HEK293 (cell line): ENCODE measurements around the gene MARCHF3.
A peak's percentile ranks its signal among the peaks of the same experiment; 100 is the strongest.

Experiments used
- CTCF ChIA-PET: fragments of 350-600 bp; formaldehyde crosslinking; extraction: SDS; loops from one replicate; lab custom pipeline; 2021; ENCODE audit warnings: antibody characterized with exemption; lab: Yijun Ruan, JAX
- POLR2A ChIA-PET: fragments of 300-600 bp; formaldehyde crosslinking; extraction: SDS; loops from one replicate; lab custom pipeline; 2020; ENCODE audit warnings: antibody characterized with exemption, inconsistent platforms; lab: Yijun Ruan, JAX
- H3K27ac ChIP-seq: fragments of 200-500 bp; sonication (Bioruptor generic); 2 replicates; pipeline ENCODE4 v1.5.1; 2014; ENCODE audit warnings: low read depth, low read length, control low read depth, inconsistent platforms; ENCODE audit errors: extremely low read depth
- H3K36me3 ChIP-seq, 2 experiments: fragments of 200-500 bp in 1 of 2; sonication (Bioruptor generic) in 1 of 2; 1 replicate in 1 of 2; 2 replicates in 1 of 2; pipeline ENCODE4 v1.5.1; 2014 to 2017; ENCODE audit warnings: inconsistent platforms in 2 of 2, low read length in 2 of 2; ENCODE audit not compliant: control insufficient read depth in 2 of 2, insufficient read depth in 1 of 2
- H3K4me1 ChIP-seq: fragments of 200-500 bp; sonication (Bioruptor generic); 2 replicates; pipeline ENCODE4 v1.5.1; 2014; ENCODE audit warnings: mild to moderate bottlenecking, low read length, inconsistent platforms; ENCODE audit not compliant: control insufficient read depth, insufficient read depth
- H3K4me3 ChIP-seq: 2 replicates; pipeline ENCODE4 v1.5.1; 2011; ENCODE audit warnings: low read depth, mild to moderate bottlenecking, control low read depth, low read length, moderate library complexity
- H3K9me3 ChIP-seq: fragments of 200-500 bp; sonication (Bioruptor generic); 2 replicates; pipeline ENCODE4 v1.5.1; 2014; ENCODE audit warnings: low read depth, low read length, inconsistent platforms; ENCODE audit not compliant: control insufficient read depth, insufficient read depth
- KLF16 ChIP-seq: fragments of 450-650 bp; formaldehyde crosslinking; IDR thresholded peaks from 2 replicates; pipeline ENCODE4 v1.5.1; 2017; ENCODE audit warnings: missing biosample characterization, missing genetic modification characterization
- ZFP37 ChIP-seq: fragments of 450-650 bp; formaldehyde crosslinking; IDR thresholded peaks from 2 replicates; pipeline ENCODE4 v1.5.1; 2016; ENCODE audit warnings: missing biosample characterization, missing genetic modification characterization
- ZNF146 ChIP-seq: fragments of 450-650 bp; formaldehyde crosslinking; IDR thresholded peaks from 2 replicates; pipeline ENCODE4 v1.5.1; 2016; ENCODE audit warnings: missing biosample characterization, missing genetic modification characterization
- ZNF23 ChIP-seq: fragments of 450-650 bp; formaldehyde crosslinking; IDR thresholded peaks from 2 replicates; pipeline ENCODE4 v1.5.1; 2016; ENCODE audit warnings: missing biosample characterization, missing genetic modification characterization, borderline replicate concordance
- ZNF341 ChIP-seq: fragments of 450-650 bp; formaldehyde crosslinking; IDR thresholded peaks from 2 replicates; pipeline ENCODE4; 2016; ENCODE audit warnings: low read depth, missing biosample characterization, missing genetic modification characterization
- ZNF501 ChIP-seq: fragments of 450-650 bp; formaldehyde crosslinking; IDR thresholded peaks from 2 replicates; pipeline ENCODE4 v1.5.1; 2016; ENCODE audit warnings: missing biosample characterization, missing genetic modification characterization
- ZNF548 ChIP-seq: fragments of 450-650 bp; formaldehyde crosslinking; IDR thresholded peaks from 2 replicates; pipeline ENCODE4 v1.5.1; 2016; ENCODE audit warnings: missing biosample characterization, missing genetic modification characterization
- ZNF600 ChIP-seq: fragments of 450-650 bp; formaldehyde crosslinking; IDR thresholded peaks from 2 replicates; pipeline ENCODE4 v1.5.1; 2016; ENCODE audit warnings: missing biosample characterization, missing genetic modification characterization
- ZNF610 ChIP-seq: fragments of 450-650 bp; formaldehyde crosslinking; IDR thresholded peaks from 2 replicates; pipeline ENCODE4 v1.5.1; 2016; ENCODE audit warnings: missing biosample characterization, missing genetic modification characterization, borderline replicate concordance
- ZNF623 ChIP-seq: fragments of 450-650 bp; formaldehyde crosslinking; IDR thresholded peaks from 2 replicates; pipeline ENCODE4 v1.5.1; 2016; ENCODE audit warnings: missing biosample characterization, missing genetic modification characterization
- ZNF629 ChIP-seq: fragments of 450-650 bp; formaldehyde crosslinking; IDR thresholded peaks from 2 replicates; pipeline ENCODE4 v1.5.1; 2017; ENCODE audit warnings: missing biosample characterization, missing genetic modification characterization
- ZNF654 ChIP-seq: fragments of 450-650 bp; formaldehyde crosslinking; IDR thresholded peaks from 2 replicates; pipeline ENCODE4 v1.5.1; 2016; ENCODE audit warnings: low read depth, missing biosample characterization, missing genetic modification characterization
- TF ChIP-seq, protein P1 (sequence below): fragments of 450-650 bp; formaldehyde crosslinking; conservative IDR thresholded peaks from 2 replicates; pipeline ENCODE4 v1.5.1; 2016; ENCODE audit warnings: low read depth, missing biosample characterization, missing genetic modification characterization
- TF ChIP-seq, protein P2 (sequence below): fragments of 450-650 bp; formaldehyde crosslinking; IDR thresholded peaks from 2 replicates; pipeline ENCODE4 v1.5.1; 2016; ENCODE audit warnings: missing biosample characterization, missing genetic modification characterization, borderline replicate concordance
- TF ChIP-seq, protein P3 (sequence below): fragments of 450-650 bp; formaldehyde crosslinking; IDR thresholded peaks from 2 replicates; pipeline ENCODE4 v1.5.1; 2016; ENCODE audit warnings: missing biosample characterization, missing genetic modification characterization, low read depth
- TF ChIP-seq, protein P4 (sequence below): fragments of 450-650 bp; formaldehyde crosslinking; IDR thresholded peaks from 2 replicates; pipeline ENCODE4 v1.5.1; 2016; ENCODE audit warnings: missing biosample characterization, missing genetic modification characterization
- TF ChIP-seq, protein P5 (sequence below): fragments of 450-650 bp; formaldehyde crosslinking; IDR thresholded peaks from 2 replicates; pipeline ENCODE4 v1.5.1; 2016; ENCODE audit warnings: missing biosample characterization, missing genetic modification characterization
- TF ChIP-seq, protein P6 (sequence below): fragments of 450-650 bp; formaldehyde crosslinking; IDR thresholded peaks from 2 replicates; pipeline ENCODE4 v1.5.0; 2017; ENCODE audit warnings: missing biosample characterization, missing genetic modification characterization, borderline replicate concordance
- TF ChIP-seq, protein P7 (sequence below): fragments of 450-650 bp; formaldehyde crosslinking; IDR thresholded peaks from 2 replicates; pipeline ENCODE4 v1.5.1; 2016; ENCODE audit warnings: missing biosample characterization, missing genetic modification characterization

MARCHF3 gene

DNA sequence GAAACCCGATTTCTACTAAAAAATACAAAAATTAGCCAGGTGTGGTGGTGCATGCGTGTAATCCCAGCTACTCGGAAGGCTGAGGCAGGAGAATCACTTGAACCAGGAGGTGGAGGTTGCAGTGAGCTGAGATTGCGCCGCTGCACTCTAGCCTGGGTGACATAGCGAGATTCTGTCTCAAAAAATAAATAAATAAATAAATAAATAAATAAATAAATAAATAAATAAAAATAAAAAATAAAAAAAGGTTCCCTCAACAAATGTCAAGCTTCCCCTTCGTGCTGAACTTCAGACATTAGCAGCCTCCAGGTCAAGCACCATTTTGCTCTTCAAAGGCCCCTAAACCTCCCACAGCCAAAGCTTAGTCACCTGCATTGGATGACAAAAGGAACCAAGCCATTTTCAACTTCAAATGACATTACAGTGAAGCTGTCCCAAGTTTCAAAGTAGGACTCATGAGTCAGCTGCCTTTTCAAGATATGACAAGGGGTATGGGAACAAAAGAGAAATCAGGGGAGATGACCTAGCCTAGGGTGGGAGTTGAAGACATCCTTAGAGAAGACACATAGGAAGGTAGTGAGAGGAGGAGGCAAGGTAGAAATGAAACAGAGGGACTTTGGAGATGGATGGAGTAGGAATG lies 6.7 kb downstream of the MARCHF3 start (continued):
- TF ChIP-seq, protein P1, sequence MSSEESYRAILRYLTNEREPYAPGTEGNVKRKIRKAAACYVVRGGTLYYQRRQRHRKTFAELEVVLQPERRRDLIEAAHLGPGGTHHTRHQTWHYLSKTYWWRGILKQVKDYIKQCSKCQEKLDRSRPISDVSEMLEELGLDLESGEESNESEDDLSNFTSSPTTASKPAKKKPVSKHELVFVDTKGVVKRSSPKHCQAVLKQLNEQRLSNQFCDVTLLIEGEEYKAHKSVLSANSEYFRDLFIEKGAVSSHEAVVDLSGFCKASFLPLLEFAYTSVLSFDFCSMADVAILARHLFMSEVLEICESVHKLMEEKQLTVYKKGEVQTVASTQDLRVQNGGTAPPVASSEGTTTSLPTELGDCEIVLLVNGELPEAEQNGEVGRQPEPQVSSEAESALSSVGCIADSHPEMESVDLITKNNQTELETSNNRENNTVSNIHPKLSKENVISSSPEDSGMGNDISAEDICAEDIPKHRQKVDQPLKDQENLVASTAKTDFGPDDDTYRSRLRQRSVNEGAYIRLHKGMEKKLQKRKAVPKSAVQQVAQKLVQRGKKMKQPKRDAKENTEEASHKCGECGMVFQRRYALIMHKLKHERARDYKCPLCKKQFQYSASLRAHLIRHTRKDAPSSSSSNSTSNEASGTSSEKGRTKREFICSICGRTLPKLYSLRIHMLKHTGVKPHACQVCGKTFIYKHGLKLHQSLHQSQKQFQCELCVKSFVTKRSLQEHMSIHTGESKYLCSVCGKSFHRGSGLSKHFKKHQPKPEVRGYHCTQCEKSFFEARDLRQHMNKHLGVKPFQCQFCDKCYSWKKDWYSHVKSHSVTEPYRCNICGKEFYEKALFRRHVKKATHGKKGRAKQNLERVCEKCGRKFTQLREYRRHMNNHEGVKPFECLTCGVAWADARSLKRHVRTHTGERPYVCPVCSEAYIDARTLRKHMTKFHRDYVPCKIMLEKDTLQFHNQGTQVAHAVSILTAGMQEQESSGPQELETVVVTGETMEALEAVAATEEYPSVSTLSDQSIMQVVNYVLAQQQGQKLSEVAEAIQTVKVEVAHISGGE (tag by site-specific recombination) = peak; percentile 88
- TF ChIP-seq, protein P2, sequence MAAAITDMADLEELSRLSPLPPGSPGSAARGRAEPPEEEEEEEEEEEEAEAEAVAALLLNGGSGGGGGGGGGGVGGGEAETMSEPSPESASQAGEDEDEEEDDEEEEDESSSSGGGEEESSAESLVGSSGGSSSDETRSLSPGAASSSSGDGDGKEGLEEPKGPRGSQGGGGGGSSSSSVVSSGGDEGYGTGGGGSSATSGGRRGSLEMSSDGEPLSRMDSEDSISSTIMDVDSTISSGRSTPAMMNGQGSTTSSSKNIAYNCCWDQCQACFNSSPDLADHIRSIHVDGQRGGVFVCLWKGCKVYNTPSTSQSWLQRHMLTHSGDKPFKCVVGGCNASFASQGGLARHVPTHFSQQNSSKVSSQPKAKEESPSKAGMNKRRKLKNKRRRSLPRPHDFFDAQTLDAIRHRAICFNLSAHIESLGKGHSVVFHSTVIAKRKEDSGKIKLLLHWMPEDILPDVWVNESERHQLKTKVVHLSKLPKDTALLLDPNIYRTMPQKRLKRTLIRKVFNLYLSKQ (tag by site-specific recombination) = peak; percentile 59; the same call in 1 of the 2 replicates
- peak; percentile 60 for TF ChIP-seq ZNF654 (tag by site-specific recombination)
- TF ChIP-seq ZNF501 (tag by site-specific recombination) = peak; percentile 88
- TF ChIP-seq ZFP37 (tag by site-specific recombination) = peak; percentile 96
- TF ChIP-seq ZNF623 (tag by site-specific recombination) = peak; percentile 90
- TF ChIP-seq, all 188 proteins: peak for 48; not testable (repeated sequence) for 140

DNA sequence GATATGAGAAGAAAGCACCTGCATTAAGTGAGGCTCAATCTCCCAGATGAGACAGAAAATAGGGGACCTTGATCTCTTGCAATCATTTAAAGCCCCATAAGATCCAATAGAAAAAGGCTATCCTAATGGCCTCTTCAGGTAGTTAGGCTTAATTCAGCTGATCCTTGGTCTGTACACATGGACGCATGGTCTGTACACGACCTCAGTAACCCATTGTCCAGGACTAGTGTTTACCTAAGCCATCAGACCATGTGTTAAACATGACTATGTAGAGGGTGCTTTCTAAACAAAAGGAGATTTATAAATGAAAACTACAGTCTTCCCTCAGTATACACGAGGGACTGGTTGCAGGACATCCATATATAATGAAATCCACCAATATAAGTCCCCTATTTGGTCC lies 7.5 kb downstream of the MARCHF3 start:
- H3K4me3 ChIP-seq = no peak overlapping the region
- CTCF ChIA-PET = no interaction called here
- H3K27ac ChIP-seq = no peak overlapping the region
- no peaks in the 10 kb centered on the region for H3K9me3 ChIP-seq
- H3K36me3 ChIP-seq = no peaks in the 10 kb centered on the region
- peaks cover 17% of the 10 kb centered on the region for H3K4me1 ChIP-seq
- TF ChIP-seq, protein P3, sequence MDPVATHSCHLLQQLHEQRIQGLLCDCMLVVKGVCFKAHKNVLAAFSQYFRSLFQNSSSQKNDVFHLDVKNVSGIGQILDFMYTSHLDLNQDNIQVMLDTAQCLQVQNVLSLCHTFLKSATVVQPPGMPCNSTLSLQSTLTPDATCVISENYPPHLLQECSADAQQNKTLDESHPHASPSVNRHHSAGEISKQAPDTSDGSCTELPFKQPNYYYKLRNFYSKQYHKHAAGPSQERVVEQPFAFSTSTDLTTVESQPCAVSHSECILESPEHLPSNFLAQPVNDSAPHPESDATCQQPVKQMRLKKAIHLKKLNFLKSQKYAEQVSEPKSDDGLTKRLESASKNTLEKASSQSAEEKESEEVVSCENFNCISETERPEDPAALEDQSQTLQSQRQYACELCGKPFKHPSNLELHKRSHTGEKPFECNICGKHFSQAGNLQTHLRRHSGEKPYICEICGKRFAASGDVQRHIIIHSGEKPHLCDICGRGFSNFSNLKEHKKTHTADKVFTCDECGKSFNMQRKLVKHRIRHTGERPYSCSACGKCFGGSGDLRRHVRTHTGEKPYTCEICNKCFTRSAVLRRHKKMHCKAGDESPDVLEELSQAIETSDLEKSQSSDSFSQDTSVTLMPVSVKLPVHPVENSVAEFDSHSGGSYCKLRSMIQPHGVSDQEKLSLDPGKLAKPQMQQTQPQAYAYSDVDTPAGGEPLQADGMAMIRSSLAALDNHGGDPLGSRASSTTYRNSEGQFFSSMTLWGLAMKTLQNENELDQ (tag by site-specific recombination) = no peak
- TF ChIP-seq KLF16 (tag by site-specific recombination) = no peak
- POLR2A ChIA-PET = no interaction called here

DNA sequence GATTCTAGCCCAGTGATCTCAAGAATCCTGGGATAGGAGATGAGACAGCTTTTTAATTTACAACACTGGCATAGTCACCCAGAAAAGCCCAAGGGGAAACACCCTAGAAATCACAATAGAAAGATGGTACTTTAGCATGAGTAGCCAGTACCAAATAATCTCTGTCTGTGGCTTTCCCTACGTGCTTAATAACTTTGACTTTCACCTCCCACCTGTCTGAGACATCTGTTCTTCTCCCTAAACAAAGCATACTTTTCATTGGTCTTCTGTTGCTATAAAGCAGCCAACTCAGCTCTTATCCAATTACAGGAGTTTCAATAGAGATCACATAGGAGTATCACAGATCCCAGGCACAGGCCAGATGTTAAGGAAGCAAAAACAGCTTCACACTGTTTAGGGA lies 10.4 kb downstream of the MARCHF3 start:
- POLR2A ChIA-PET = no interaction called here
- CTCF ChIA-PET = interaction anchor here (0.9 kb wide), 1 partner anchor 9 kb away, joined by 3 read pairs; no protein-coding TSS in a partner anchor
- TF ChIP-seq, protein P4, sequence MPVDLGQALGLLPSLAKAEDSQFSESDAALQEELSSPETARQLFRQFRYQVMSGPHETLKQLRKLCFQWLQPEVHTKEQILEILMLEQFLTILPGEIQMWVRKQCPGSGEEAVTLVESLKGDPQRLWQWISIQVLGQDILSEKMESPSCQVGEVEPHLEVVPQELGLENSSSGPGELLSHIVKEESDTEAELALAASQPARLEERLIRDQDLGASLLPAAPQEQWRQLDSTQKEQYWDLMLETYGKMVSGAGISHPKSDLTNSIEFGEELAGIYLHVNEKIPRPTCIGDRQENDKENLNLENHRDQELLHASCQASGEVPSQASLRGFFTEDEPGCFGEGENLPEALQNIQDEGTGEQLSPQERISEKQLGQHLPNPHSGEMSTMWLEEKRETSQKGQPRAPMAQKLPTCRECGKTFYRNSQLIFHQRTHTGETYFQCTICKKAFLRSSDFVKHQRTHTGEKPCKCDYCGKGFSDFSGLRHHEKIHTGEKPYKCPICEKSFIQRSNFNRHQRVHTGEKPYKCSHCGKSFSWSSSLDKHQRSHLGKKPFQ (tag by site-specific recombination) = no peak
- TF ChIP-seq, protein P5, sequence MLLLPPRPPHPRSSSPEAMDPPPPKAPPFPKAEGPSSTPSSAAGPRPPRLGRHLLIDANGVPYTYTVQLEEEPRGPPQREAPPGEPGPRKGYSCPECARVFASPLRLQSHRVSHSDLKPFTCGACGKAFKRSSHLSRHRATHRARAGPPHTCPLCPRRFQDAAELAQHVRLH = no peak
- TF ChIP-seq ZNF629 (tag by site-specific recombination) (no peak), ZNF341 (tag by site-specific recombination) (no peak), ZNF600 (tag by site-specific recombination) (no peak), ZNF548 (tag by site-specific recombination) (no peak), ZNF146 (tag by site-specific recombination) (no peak), ZNF610 (no peak), ZNF654 (tag by site-specific recombination) (no peak), ZNF23 (tag by site-specific recombination) (no peak)
- TF ChIP-seq, protein P6, sequence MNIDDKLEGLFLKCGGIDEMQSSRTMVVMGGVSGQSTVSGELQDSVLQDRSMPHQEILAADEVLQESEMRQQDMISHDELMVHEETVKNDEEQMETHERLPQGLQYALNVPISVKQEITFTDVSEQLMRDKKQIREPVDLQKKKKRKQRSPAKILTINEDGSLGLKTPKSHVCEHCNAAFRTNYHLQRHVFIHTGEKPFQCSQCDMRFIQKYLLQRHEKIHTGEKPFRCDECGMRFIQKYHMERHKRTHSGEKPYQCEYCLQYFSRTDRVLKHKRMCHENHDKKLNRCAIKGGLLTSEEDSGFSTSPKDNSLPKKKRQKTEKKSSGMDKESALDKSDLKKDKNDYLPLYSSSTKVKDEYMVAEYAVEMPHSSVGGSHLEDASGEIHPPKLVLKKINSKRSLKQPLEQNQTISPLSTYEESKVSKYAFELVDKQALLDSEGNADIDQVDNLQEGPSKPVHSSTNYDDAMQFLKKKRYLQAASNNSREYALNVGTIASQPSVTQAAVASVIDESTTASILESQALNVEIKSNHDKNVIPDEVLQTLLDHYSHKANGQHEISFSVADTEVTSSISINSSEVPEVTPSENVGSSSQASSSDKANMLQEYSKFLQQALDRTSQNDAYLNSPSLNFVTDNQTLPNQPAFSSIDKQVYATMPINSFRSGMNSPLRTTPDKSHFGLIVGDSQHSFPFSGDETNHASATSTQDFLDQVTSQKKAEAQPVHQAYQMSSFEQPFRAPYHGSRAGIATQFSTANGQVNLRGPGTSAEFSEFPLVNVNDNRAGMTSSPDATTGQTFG = no peak
- TF ChIP-seq, protein P7, sequence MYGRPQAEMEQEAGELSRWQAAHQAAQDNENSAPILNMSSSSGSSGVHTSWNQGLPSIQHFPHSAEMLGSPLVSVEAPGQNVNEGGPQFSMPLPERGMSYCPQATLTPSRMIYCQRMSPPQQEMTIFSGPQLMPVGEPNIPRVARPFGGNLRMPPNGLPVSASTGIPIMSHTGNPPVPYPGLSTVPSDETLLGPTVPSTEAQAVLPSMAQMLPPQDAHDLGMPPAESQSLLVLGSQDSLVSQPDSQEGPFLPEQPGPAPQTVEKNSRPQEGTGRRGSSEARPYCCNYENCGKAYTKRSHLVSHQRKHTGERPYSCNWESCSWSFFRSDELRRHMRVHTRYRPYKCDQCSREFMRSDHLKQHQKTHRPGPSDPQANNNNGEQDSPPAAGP = no peak

More for the DNA sequence above, 10.4 kb downstream of the MARCHF3 start:
- H3K9me3 ChIP-seq = no peaks in the 10 kb centered on the region
- H3K36me3 ChIP-seq = no peaks in the 10 kb centered on the region
- H3K4me3 ChIP-seq = no peak overlapping the region
- peaks cover 8% of the 10 kb centered on the region; the same call in 1 of the 2 replicates for H3K4me1 ChIP-seq
- no peak overlapping the region for H3K27ac ChIP-seq
